GM21390 (cell line): ENCODE measurements around the gene DDHD1.

Experiments used
- ATAC-seq: cut with Tn5 transposase; IDR thresholded peaks from one replicate; pipeline ENCODE4 v1.9.1; 2021; ENCODE audit not compliant: unreplicated experiment

The DDHD1 gene

DNA sequence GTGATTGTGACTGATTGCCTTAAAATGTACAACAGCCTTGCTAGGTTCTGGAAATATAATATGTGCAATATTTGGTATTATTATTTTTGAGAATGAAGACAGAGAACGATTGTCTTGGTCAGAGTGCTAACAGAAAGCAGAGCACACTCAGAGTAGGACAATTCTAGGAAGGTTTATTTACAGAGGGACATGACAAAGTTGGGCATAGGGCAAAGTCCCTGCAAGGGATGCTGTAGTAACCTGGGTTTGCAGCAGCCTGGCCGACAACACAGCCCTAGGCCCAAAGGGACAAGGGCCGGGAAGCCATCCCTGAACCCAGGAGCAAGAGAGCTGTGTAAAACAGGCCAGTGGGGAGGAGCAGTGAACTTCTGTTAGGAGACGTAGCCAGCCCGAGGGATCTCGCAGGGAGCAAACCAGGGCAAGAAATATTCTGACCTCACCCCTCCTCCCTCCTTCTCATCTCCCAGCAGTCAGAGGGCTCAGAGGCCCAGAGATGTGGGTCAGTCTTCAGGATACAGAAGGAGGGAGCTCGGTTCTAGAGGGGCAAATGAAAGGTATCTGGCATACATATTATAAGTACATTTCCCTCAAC is 151.2 kb downstream of the DDHD1 start:
- ATAC-seq: no peak

DNA sequence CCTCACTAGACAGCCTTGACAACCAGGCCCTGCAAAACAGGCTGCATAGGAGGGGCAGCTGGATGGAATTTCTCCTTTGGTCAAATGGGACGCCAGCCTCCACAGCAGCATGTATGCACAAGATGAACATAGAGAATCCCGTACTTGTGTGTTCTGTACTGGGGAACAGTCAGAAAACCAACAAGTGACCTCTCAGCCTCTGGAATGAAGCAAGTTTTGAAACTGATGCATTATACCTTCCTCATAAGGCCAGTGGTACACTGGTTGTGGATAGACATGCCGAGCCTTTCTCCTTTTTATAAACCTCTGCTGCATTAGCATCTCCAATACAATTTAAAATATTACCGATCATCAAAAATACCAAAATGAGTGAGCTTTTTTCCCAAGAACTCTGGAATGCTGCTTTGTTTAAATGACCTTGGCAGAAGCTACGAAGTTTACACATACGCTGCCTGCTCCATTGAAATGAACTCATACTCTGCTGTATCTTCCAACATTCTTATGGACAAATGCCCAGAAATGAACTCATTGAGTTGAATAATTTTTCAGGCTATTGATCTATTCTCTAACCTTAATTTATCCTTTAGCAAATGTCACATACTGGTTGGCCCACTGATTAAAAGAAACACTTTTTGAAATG is 154.6 kb downstream of the DDHD1 start:
- no peak for ATAC-seq

DNA sequence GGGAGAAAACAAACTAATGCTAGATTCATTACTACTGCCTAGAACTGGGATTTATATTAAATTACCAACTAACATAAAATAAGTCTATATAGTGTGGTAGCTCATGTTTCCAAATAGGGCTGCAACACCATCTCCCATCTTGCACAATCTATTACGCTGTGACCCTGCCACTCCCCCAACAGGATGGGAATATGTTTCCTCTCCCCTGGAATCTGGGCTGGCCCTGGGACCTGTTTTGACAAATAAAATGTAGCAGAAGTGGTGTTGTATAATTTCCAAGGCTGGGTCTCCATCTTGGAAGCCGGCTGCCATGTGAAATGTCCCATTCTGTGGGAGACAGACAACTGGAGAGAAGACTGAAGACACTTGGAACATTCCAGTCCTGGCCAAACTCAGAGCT is 156.6 kb downstream of the DDHD1 start:
- ATAC-seq: no peak

DNA sequence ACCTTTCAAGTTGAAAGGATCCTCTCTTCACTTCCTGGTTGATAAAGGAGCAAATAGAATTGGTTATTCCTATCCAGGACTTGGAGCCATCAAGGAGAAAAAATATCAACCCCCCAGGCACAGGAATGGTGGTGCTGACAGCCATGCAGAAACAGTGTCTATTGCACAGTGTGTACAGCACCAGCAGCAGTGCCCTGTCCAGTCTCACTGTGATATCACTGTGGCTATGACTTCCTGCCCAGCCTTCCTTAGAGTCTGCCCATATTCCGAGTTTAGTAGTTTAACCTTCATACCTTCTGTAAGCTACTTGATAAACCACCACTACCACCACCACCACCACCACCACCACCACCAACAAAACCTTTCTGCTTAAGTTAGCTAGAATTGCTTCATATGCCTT is 157.1 kb downstream of the DDHD1 start:
- no peak for ATAC-seq

DNA sequence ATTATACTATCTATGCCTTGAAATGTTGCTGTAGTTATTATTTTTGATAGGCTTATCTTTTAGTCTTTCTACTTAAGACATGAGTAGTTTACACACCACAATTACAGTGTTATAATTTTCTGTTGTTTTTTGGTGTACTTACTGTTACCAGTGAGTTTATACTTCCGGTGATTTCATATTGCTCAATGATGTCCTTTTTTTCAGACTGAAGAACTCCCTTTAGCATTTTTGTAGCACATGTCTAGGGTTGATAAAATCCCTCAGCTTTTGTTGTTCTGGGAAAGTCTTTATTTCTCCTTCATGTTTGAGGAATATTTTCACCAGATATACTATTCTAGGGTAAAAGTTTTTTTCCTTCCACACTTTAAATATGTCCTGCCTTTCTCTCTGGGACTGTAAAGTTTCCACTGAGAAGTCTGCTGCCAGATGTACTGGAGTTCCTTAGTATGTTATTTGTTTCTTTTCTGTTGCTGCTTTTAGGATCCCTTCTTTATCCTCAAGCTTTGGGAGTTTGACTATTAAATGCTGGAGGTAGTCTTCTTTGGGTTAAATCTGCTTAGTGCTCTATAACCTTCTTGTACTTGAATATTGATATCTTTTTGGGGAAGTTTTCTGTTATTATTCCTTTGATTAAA is 160.8 kb downstream of the DDHD1 start:
- no peak for ATAC-seq

DNA sequence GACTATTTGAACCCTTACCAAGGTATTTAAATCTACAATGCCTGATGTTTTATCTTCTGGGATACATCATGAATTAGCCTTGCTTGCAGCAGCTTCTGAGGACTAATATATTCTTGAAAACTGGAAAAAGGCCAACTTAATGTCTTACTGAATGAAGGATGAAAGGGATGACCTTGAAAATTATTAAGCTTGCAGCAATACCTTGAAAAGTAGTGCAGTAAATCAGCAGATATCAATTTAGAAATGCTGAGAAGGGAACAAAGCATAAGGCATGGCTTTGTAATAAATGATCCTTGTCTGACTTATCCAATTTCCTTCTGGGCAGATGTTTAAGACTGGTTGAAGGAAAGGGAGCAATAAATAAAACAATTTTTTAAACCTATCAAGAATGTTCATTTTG is 165.0 kb downstream of the DDHD1 start:
- ATAC-seq: no peak

DNA sequence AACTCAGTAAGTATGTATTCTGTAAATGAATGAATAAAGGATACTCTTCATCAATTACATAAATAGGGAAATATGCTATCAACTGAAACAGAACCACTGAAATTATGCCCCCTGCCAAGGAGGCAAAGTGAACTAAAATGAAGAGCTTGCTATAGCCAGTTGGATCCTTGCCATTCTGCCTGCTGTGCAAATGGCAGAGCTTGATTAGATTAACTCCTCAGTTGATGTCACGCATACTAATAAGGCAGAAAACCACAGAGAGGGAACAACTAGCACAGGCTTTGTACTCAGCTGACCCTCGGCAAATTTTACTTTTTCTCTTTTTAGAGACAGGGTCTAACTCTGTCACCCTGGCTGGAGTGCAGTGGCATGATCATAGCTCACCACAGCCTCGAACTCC is 165.6 kb downstream of the DDHD1 start:
- no peak for ATAC-seq

DNA sequence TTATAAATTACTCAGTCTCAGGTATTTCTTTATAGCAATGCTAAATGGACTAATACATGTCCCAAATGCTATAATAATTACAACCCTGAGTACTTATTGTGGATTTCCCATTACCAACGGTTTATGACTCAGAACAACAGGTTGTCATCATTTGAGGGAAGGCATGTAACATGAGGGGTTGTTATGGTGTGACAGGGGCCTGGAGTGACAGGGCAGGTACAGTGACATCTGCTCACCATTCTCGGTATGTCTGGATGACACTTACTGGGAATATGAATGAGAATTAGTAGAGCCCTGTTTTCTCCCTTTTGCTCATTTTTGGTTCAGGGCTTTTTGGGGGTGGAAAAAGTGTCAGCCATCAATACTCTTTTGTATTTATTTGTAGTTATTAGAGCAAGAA is 166.1 kb downstream of the DDHD1 start:
- no peak for ATAC-seq
